Measurements from ENCODE around the gene C11orf52. TPM values are rescaled to one million over a fixed set of nuclear protein-coding genes. Genes with fewer than 3 reads are reported as not detected.

C11orf52 gene
- total and polyA plus RNA-seq, 2 donors (not counting 3 experiments of a cell fraction or from before 2014, with no cell fraction given), result 0.31 to 0.76 TPM

DNA sequence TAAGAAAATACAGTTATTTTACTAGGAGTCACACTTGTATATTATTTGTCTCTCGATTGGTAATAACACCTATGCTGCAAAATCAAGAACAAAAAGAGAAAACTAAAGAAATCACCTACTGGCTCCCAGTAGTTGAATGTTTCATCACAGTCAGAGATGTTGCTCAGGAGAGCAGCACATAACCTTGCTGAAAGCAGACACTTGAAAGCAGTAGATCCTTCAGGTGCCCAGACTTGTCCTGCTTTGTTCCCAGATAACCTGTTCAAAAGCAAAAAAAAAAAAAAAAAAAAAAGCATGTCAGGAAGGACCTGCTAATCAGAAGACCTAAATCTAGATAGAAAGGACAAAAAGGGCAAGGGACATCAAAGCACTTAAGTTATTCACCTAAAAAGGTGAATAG, 48.6 kb upstream of the C11orf52 start:
- H3K4me1 ChIP-seq (ENCODE audit: control insufficient read depth, extremely low read depth, insufficient read depth, low read length), result peaks cover 8% of the 10 kb centered on the region
- FAIRE-seq (no peak), DNase-seq (ENCODE audit: low read depth, low spot score) (no peak)
- H3K4me3 ChIP-seq (replicated peaks in 1 of 3; ENCODE audit: insufficient read depth in 1 of 3, low read depth in 1 of 3, low read length in 3 of 3), result no peak overlapping the region
- H3K4me2 ChIP-seq (ENCODE audit: insufficient read depth, low read length), result peak overlapping the region; percentile 91
- H4K20me1 ChIP-seq (replicated peaks; ENCODE audit: control insufficient read depth, extremely low read depth, insufficient read depth, low read length), result no peaks in the 10 kb centered on the region
- intact Hi-C loops (cut with micrococcal nuclease), result loop anchor here (2.0 kb wide), 2 partner anchors 57 to 155 kb away; partner anchors contain the start of gene DLAT
- peaks cover 0 to 2% of the 10 kb centered on the region in 2 experiments for H3K36me3 ChIP-seq (ENCODE audit: control insufficient read depth in 2 of 2, extremely low read depth in 1 of 2, insufficient read depth in 2 of 2, low read length in 2 of 2)
- H3K27ac ChIP-seq (ENCODE audit: insufficient read depth, low read depth, low read length), result no peak overlapping the region
- no peak overlapping the region for H3K9ac ChIP-seq (replicated peaks; ENCODE audit: extremely low read depth, insufficient read depth, low read length)
- dilution Hi-C loops (cut with MboI; ENCODE audit: extremely low pct_ligation_motif_present, low sequenced_read_pairs), result no loop called here
- no peak overlapping the region for H2AFZ ChIP-seq (ENCODE audit: low read depth, low read length)
- POLR2A ChIA-PET, result interaction anchor here (0.7 to 2.2 kb wide), 2 partner anchors 9 to 89 kb away, joined by 5 to 6 read pairs; no protein-coding TSS in a partner anchor
- H3K79me2 ChIP-seq (ENCODE audit: control insufficient read depth, insufficient read depth, low read length), result peaks cover 4% of the 10 kb centered on the region
- BruUV-seq (replicated peaks), result no TSS peak
- H3K27me3 ChIP-seq (ENCODE audit: control insufficient read depth in 2 of 2, insufficient read depth in 2 of 2, low read length in 2 of 2), result no peaks in the 10 kb centered on the region
- CTCF ChIA-PET, result interaction anchor here (0.6 to 2.8 kb wide), 22 partner anchors 9 to 410 kb away, joined by 3 to 23 read pairs (median 4); partner anchors contain the start of genes BCO2 and TIMM8B
- TF ChIP-seq POLR2A (IDR thresholded peaks at IDR 0.05; ENCODE audit: low read depth, low read length) (no peak), GATA2 (IDR thresholded peaks at IDR 0.05; ENCODE audit: insufficient read depth, insufficient read length, low read depth, low read length) (no peak), JUN (IDR thresholded peaks at IDR 0.05; ENCODE audit: borderline replicate concordance, insufficient read depth, insufficient read length, low read depth) (no peak), FOS (IDR thresholded peaks at IDR 0.05; ENCODE audit: borderline replicate concordance, insufficient read depth, low read length) (no peak), MYC (IDR thresholded peaks at IDR 0.05; ENCODE audit: low read depth, low read length) (no peak), MAX (IDR thresholded peaks at IDR 0.05; ENCODE audit: insufficient read depth, insufficient read length) (no peak), POLR2AphosphoS5 (IDR thresholded peaks at IDR 0.05; ENCODE audit: insufficient read depth, low read depth, low read length) (no peak), EZH2 (IDR thresholded peaks at IDR 0.05; ENCODE audit: borderline replicate concordance, low read depth, low read length, severe bottlenecking) (no peak)
- TF ChIP-seq, protein P1, sequence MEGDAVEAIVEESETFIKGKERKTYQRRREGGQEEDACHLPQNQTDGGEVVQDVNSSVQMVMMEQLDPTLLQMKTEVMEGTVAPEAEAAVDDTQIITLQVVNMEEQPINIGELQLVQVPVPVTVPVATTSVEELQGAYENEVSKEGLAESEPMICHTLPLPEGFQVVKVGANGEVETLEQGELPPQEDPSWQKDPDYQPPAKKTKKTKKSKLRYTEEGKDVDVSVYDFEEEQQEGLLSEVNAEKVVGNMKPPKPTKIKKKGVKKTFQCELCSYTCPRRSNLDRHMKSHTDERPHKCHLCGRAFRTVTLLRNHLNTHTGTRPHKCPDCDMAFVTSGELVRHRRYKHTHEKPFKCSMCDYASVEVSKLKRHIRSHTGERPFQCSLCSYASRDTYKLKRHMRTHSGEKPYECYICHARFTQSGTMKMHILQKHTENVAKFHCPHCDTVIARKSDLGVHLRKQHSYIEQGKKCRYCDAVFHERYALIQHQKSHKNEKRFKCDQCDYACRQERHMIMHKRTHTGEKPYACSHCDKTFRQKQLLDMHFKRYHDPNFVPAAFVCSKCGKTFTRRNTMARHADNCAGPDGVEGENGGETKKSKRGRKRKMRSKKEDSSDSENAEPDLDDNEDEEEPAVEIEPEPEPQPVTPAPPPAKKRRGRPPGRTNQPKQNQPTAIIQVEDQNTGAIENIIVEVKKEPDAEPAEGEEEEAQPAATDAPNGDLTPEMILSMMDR (IDR thresholded peaks at IDR 0.05; ENCODE audit: extremely low read depth in 1 of 2, insufficient read depth in 1 of 2, low read depth in 1 of 2, low read length in 2 of 2), result no peak
- H3K9me1 ChIP-seq (replicated peaks; ENCODE audit: control insufficient read depth, extremely low read depth, insufficient read depth, low read length), result no peaks in the 10 kb centered on the region
- H3K9me3 ChIP-seq (replicated peaks; ENCODE audit: control insufficient read depth, insufficient read depth, low read length), result no peaks in the 10 kb centered on the region
